HepG2 (cell line): ENCODE data around the gene SKIDA1. TPM values are rescaled to one million over a fixed set of nuclear protein-coding genes. Genes with fewer than 3 reads are reported as not detected.

Experiments used
- AKAP8 ChIP-seq: sonication (generic); formaldehyde crosslinking; IDR thresholded peaks from 2 replicates; pipeline ENCODE4 v1.5.1; 2020; ENCODE audit warnings: mild to moderate bottlenecking, missing genetic modification reagents
- ATF3 ChIP-seq: sonication (generic); formaldehyde crosslinking; IDR thresholded peaks from 2 replicates; pipeline ENCODE4 v1.4.0; 2020; ENCODE audit warnings: missing genetic modification reagents
- BCL3 ChIP-seq: sonication (generic); formaldehyde crosslinking; IDR thresholded peaks from 2 replicates; pipeline ENCODE4 v1.5.1; 2020; ENCODE audit warnings: mild to moderate bottlenecking, missing genetic modification reagents, moderate library complexity
- BRD4 ChIP-seq: sonication (generic); formaldehyde crosslinking; IDR thresholded peaks from 2 replicates; pipeline ENCODE4 v1.4.0; 2020; ENCODE audit warnings: missing genetic modification reagents
- CHD4 ChIP-seq: fragments of 200-600 bp; sonication (generic); IDR thresholded peaks from 2 replicates; pipeline ENCODE4 v1.7.0; 2017; ENCODE audit warnings: mild to moderate bottlenecking, low read length, borderline replicate concordance
- HIC2 ChIP-seq: sonication (generic); formaldehyde crosslinking; IDR thresholded peaks from 2 replicates; pipeline ENCODE4 v1.9.0; 2022; ENCODE audit warnings: low read depth, missing genetic modification reagents
- HINFP ChIP-seq: sonication (generic); formaldehyde crosslinking; IDR thresholded peaks from 2 replicates; pipeline ENCODE4 v1.4.0; 2020; ENCODE audit warnings: low read depth, mild to moderate bottlenecking, missing genetic modification reagents
- HNRNPL ChIP-seq: fragments of 200-400 bp; formaldehyde crosslinking; IDR thresholded peaks from 2 replicates; pipeline ENCODE4 v1.6.1; 2017; ENCODE audit warnings: mild to moderate bottlenecking, low read depth, low read length
- MAZ ChIP-seq, 2 experiments: sonication (generic) in 1 of 2; formaldehyde crosslinking in 1 of 2; IDR thresholded peaks; 2 replicates each; pipeline versions ENCODE4 v1.5.0 to v1.6.1; 2012 to 2020; ENCODE audit warnings: low read depth in 2 of 2, mild to moderate bottlenecking in 2 of 2, borderline replicate concordance in 1 of 2, improper control_type of control experiment in 1 of 2, low read length in 1 of 2, missing genetic modification reagents in 1 of 2, moderate library complexity in 1 of 2
- MED1 ChIP-seq: sonication (generic); formaldehyde crosslinking; IDR thresholded peaks from 2 replicates; pipeline ENCODE4 v1.4.0; 2020; ENCODE audit warnings: missing genetic modification reagents
- MYC ChIP-seq: sonication (generic); formaldehyde crosslinking; IDR thresholded peaks from 2 replicates; pipeline ENCODE4 v1.9.0; 2021; ENCODE audit warnings: missing genetic modification reagents, borderline replicate concordance
- NFKBIZ ChIP-seq: IDR thresholded peaks from 2 replicates; pipeline ENCODE4 v1.6.1; 2018; ENCODE audit warnings: missing genetic modification reagents, missing compliant biosample characterization
- NR2C2 ChIP-seq: sonication (generic); formaldehyde crosslinking; IDR thresholded peaks from 2 replicates; pipeline ENCODE4 v1.4.0; 2020; ENCODE audit warnings: missing genetic modification reagents, mild to moderate bottlenecking, moderate library complexity, borderline replicate concordance
- PHB2 ChIP-seq: fragments of 450-650 bp; IDR thresholded peaks from 2 replicates; pipeline ENCODE4 v1.6.1; 2018; ENCODE audit not compliant: partially characterized antibody
- RFXANK ChIP-seq: IDR thresholded peaks from 2 replicates; pipeline ENCODE4 v1.6.1; 2016
- RORA ChIP-seq: sonication (generic); formaldehyde crosslinking; IDR thresholded peaks from 2 replicates; pipeline ENCODE4 v1.5.0; 2020; ENCODE audit warnings: mild to moderate bottlenecking, missing genetic modification reagents, moderate library complexity
- TFAP4 ChIP-seq: sonication (generic); IDR thresholded peaks from 2 replicates; pipeline ENCODE4 v1.6.1; 2016; ENCODE audit warnings: low read depth, borderline replicate concordance
- THAP11 ChIP-seq: IDR thresholded peaks from 2 replicates; pipeline ENCODE4 v1.6.1; 2016; ENCODE audit warnings: missing biosample characterization, missing genetic modification reagents
- THRA ChIP-seq: sonication (generic); formaldehyde crosslinking; IDR thresholded peaks from 2 replicates; pipeline ENCODE4 v1.4.0; 2020; ENCODE audit warnings: missing genetic modification reagents, borderline replicate concordance
- ZMYM4 ChIP-seq: sonication (generic); formaldehyde crosslinking; IDR thresholded peaks from 2 replicates; pipeline ENCODE4 v1.8.1; 2023; ENCODE audit warnings: mild to moderate bottlenecking, missing genetic modification reagents
- ZNF101 ChIP-seq: sonication (generic); formaldehyde crosslinking; IDR thresholded peaks from 2 replicates; pipeline ENCODE4 v1.4.0; 2020; ENCODE audit warnings: mild to moderate bottlenecking, low read depth, missing genetic modification reagents, borderline replicate concordance
- ZNF7 ChIP-seq: IDR thresholded peaks from 2 replicates; pipeline ENCODE4 v1.6.1; 2016; ENCODE audit warnings: missing biosample characterization, missing genetic modification reagents
- ZNF850 ChIP-seq: sonication (generic); formaldehyde crosslinking; conservative IDR thresholded peaks from 2 replicates; pipeline ENCODE4 v1.9.0; 2021; ENCODE audit warnings: mild to moderate bottlenecking, missing genetic modification reagents
- polyA plus RNA-seq, 8 experiments: library from polyadenylated mRNA; depleted of rRNA in 3 of 8; stranded (reverse) in 7 of 8; unstranded in 1 of 8; fragments of >200 nt; fragmentation: Illumina TruSeq in 4 of 8; extraction: Trizol in 4 of 8; gene quantifications; 2 replicates each; pipeline versions ENCODE4 v1.2.1 to v1.2.3, GENCODE V29; 2011 to 2016; ENCODE audit warnings: low read depth in 4 of 8, missing spikeins in 1 of 8, mixed read lengths in 1 of 8; ENCODE audit not compliant: insufficient read depth in 1 of 8
- total RNA-seq, 5 experiments: library from RNA; depleted of rRNA; stranded (reverse); fragments of >200 nt; fragmentation: Illumina TruSeq; extraction: Trizol; gene quantifications; 2 replicates each; pipeline ENCODE4 v1.2.3, GENCODE V29; 2016; ENCODE audit warnings: low read depth in 1 of 5

The SKIDA1 gene
- total and polyA plus RNA-seq, 2 of the 13 experiments (the other 11 are each of a cell fraction or from before 2014, with no cell fraction given) = 0.73 to 1.5 TPM

GRCh38 chr10:21497177-21497807 is 28.2 kb downstream of the SKIDA1 start (continued):
- TF ChIP-seq NR2C2 (CRISPR knock-in tag) (no peak), HNRNPL (peak; percentile 94), ZNF101 (no peak), ZNF7 (CRISPR knock-in tag) (no peak), ATF3 (CRISPR knock-in tag) (no peak), HINFP (CRISPR knock-in tag) (no peak), MED1 (CRISPR knock-in tag) (peak; percentile 69; the same call in 1 of the 2 replicates), NFKBIZ (CRISPR knock-in tag) (no peak), ZMYM4 (CRISPR knock-in tag) (peak; percentile 54; the same call in 1 of the 2 replicates), ZNF850 (CRISPR knock-in tag) (no peak), CHD4 (no peak), THRA (peak; percentile 41; the same call in 1 of the 2 replicates), BRD4 (CRISPR knock-in tag) (0 out of 2 replicates have a peak, but pooled peaks have one; percentile 4), BCL3 (CRISPR knock-in tag) (peak; percentile 67), MAZ (IDR thresholded peaks at IDR 0.05; ENCODE audit: borderline replicate concordance, low read depth, low read length) (peak; percentile 59; the same call in 1 of the 2 replicates), MAZ (CRISPR knock-in tag; IDR thresholded peaks at IDR 0.05; ENCODE audit: low read depth) (no peak), AKAP8 (CRISPR knock-in tag) (peak; percentile 47; the same call in 1 of the 2 replicates), HIC2 (CRISPR knock-in tag) (peak; percentile 92), MYC (CRISPR knock-in tag) (0 out of 2 replicates have a peak, but pooled peaks have one; percentile 22), PHB2 (no peak), RORA (CRISPR knock-in tag) (no peak), RFXANK (CRISPR knock-in tag) (peak; percentile 36; the same call in 1 of the 2 replicates), TFAP4 (peak; percentile 74; the same call in 1 of the 2 replicates), THAP11 (no peak)
